PFSK-1 (cell line): ENCODE measurements around the gene SCFD1.

Experiments used
- POLR2AphosphoS5 ChIP-seq: IDR thresholded peaks from 2 replicates; pipeline ENCODE4 v1.6.1; 2012; ENCODE audit warnings: low read depth, mild to moderate bottlenecking, control low read depth, low read length, moderate library complexity
- TAF1 ChIP-seq: IDR thresholded peaks from 2 replicates; pipeline ENCODE4 v1.6.1; 2012; ENCODE audit warnings: low read length, control low read depth, borderline replicate concordance; ENCODE audit not compliant: insufficient read depth

GRCh38 chr14:30641207-30641606, 19.1 kb downstream of the SCFD1 start:
- no peak for TF ChIP-seq POLR2AphosphoS5
- TF ChIP-seq TAF1, result no peak
